T-helper 2 cell treated with Interferon-gamma antibody and Interleukin-4, amounts not matched to agents 5 μg/mL and 100 μg/mL, for 36 hours (primary cell): ENCODE data around the gene ATP5PB.
A peak's percentile ranks its signal among the peaks of the same experiment; 100 is the strongest.

Source experiments
- DNase-seq: peaks from one replicate; pipeline ENCODE4 v3.0.0; 2021; ENCODE audit warnings: low spot score
- H3K27ac Mint-ChIP-seq: one replicate; pipeline ENCODE4 v1.8.0; 2021; ENCODE audit warnings: mild to moderate bottlenecking, mixed read lengths
- H3K27me3 Mint-ChIP-seq: one replicate; pipeline ENCODE4 v1.8.0; 2021; ENCODE audit warnings: low read depth, mixed read lengths
- H3K36me3 Mint-ChIP-seq: one replicate; pipeline ENCODE4 v1.8.0; 2021; ENCODE audit warnings: low read depth, mixed read lengths
- H3K4me1 Mint-ChIP-seq: one replicate; pipeline ENCODE4 v1.8.0; 2021; ENCODE audit warnings: low read depth, mixed read lengths
- H3K4me3 Mint-ChIP-seq: one replicate; pipeline ENCODE4 v1.8.0; 2022; ENCODE audit warnings: mild to moderate bottlenecking, moderate library complexity, mixed read lengths
- H3K9me3 Mint-ChIP-seq: one replicate; pipeline ENCODE4 v1.8.0; 2021; ENCODE audit warnings: mixed read lengths

The ATP5PB gene

DNA sequence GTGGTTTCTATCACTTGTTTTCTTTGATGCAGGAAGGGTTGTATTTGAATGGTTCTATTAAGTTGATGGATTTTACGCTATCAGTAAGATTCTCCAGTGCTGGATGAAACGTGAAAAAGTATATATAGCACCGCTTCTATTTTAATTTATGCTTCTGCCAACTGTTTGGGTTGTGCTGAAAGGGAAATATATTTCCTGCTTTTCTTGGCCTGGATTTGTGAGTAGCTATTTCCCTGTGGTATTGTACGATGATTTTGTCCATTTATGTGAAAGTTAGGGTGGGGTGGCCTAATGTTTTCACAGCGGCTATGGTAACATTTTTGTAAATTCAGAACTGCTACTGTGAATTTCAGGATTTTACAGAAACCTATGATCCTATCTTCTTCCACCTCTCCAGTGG, 24.8 kb downstream of the ATP5PB start:
- Mint-ChIP-seq H3K4me1 (peaks cover 48% of the 10 kb centered on the region), H3K36me3 (peaks cover 27% of the 10 kb centered on the region), H3K27me3 (peaks cover 3% of the 10 kb centered on the region), H3K9me3 (no peaks in the 10 kb centered on the region), H3K4me3 (peak overlapping the region; percentile 80), H3K27ac (peak overlapping the region; percentile 78)
- DNase-seq = no peak

GRCh38 chr1:111474521-111474920, 25.3 kb downstream of the ATP5PB start:
- H3K27me3 Mint-ChIP-seq = peaks cover 5% of the 10 kb centered on the region
- H3K4me3 Mint-ChIP-seq = peak overlapping the region; percentile 80
- H3K9me3 Mint-ChIP-seq = no peaks in the 10 kb centered on the region
- H3K4me1 Mint-ChIP-seq = peaks cover 48% of the 10 kb centered on the region
- no peak for DNase-seq
- peaks cover 27% of the 10 kb centered on the region for H3K36me3 Mint-ChIP-seq
- H3K27ac Mint-ChIP-seq = peak overlapping the region; percentile 78

DNA sequence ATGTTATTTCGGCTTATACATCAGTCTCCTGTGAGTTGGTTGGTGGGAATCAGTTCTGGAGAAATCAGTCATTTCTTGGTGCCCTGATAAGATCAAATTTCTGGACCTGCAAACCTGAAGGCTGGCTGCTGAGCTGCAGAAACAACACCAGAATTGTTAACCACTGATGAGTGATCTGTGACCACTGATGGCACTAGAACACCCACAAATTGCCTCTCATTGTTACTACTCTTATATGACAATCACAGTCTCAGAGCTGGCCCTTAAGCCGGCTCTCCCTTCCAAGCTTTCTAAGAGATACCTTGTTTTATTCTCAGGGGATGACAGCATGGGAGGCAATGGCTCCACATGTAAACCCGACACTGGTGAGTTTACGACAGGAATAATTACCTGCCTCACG, 26.4 kb downstream of the ATP5PB start:
- H3K4me1 Mint-ChIP-seq = peaks cover 50% of the 10 kb centered on the region
- peak overlapping the region; percentile 90 for H3K27ac Mint-ChIP-seq
- H3K36me3 Mint-ChIP-seq = peaks cover 27% of the 10 kb centered on the region
- peaks cover 13% of the 10 kb centered on the region for H3K27me3 Mint-ChIP-seq
- peak; percentile 74 for DNase-seq
- peak overlapping the region; percentile 80 for H3K4me3 Mint-ChIP-seq
- no peaks in the 10 kb centered on the region for H3K9me3 Mint-ChIP-seq

GRCh38 chr1:111476214-111476613, 26.9 kb downstream of the ATP5PB start:
- Mint-ChIP-seq H3K9me3 (no peaks in the 10 kb centered on the region), H3K27me3 (peaks cover 15% of the 10 kb centered on the region), H3K27ac (peak overlapping the region; percentile 90), H3K4me3 (peak overlapping the region; percentile 80), H3K36me3 (peaks cover 27% of the 10 kb centered on the region), H3K4me1 (peaks cover 52% of the 10 kb centered on the region)
- DNase-seq = no peak

DNA sequence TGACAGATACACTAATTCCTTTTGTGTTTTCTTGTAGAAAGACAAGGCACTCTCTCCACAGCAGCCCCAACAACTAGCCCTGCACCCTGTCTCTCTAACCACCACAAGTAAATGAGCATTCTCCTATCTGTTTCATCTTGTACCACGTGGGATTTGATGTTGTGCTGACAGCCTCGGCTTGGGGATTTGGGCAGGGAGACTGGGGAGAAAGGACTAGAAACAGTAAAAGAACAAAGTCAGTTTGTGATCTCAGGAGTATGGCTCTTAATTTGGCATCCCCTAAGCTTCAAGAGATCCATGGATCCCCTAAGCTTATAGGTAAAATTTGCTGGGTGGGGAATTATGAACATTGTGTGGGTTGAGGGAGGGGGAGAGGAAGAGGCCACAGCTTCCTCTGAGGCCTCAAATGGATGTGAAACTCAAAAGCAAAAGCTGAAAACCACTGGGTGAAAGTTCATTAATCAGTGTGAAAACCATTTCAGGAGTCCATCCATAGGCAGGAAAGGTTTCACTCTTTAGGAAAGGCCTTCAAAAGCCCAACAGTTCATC, 27.6 kb downstream of the ATP5PB start:
- DNase-seq = peak; percentile 57
- Mint-ChIP-seq H3K4me1 (peaks cover 53% of the 10 kb centered on the region), H3K4me3 (peak overlapping the region; percentile 80), H3K36me3 (peaks cover 27% of the 10 kb centered on the region), H3K27me3 (peaks cover 17% of the 10 kb centered on the region), H3K27ac (peak overlapping the region; percentile 90), H3K9me3 (no peaks in the 10 kb centered on the region)

GRCh38 chr1:111480674-111481073, 31.4 kb downstream of the ATP5PB start:
- Mint-ChIP-seq H3K4me1 (peaks cover 33% of the 10 kb centered on the region), H3K9me3 (no peaks in the 10 kb centered on the region), H3K27me3 (peaks cover 21% of the 10 kb centered on the region), H3K4me3 (no peak overlapping the region), H3K36me3 (peaks cover 16% of the 10 kb centered on the region), H3K27ac (no peak overlapping the region)
- no peak for DNase-seq

- Mint-ChIP-seq H3K36me3 (peaks cover 14% of the 10 kb centered on the region), H3K4me1 (peaks cover 28% of the 10 kb centered on the region), H3K27ac (no peak overlapping the region), H3K9me3 (no peaks in the 10 kb centered on the region), H3K27me3 (peaks cover 21% of the 10 kb centered on the region), H3K4me3 (no peak overlapping the region)
- DNase-seq = peak; percentile 52
Observed at GRCh38 chr1:111481387-111482221, 32.3 kb downstream of the ATP5PB start.

DNA sequence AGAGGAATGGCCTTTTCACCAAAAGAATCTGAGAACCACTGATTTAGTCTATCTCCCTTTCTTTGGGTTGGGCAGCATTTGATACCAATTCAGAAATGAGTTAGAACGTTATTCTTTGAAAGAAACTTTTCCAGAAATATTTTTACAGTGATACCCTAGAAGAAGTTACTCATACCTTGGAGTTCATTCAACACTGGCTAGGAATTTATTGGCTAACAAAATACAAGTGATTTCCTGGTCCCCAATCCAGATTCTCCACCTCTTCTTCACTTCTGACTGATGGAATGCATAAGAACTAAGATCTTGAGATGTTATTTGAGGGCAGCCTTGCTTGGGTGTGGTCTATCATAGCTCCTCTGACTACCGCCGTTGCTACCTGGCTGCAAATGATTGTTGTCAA, 33.9 kb downstream of the ATP5PB start:
- Mint-ChIP-seq H3K9me3 (no peaks in the 10 kb centered on the region), H3K36me3 (peaks cover 4% of the 10 kb centered on the region), H3K4me1 (peaks cover 13% of the 10 kb centered on the region), H3K27me3 (peaks cover 18% of the 10 kb centered on the region), H3K27ac (no peak overlapping the region), H3K4me3 (no peak overlapping the region)
- DNase-seq = no peak

- no peaks in the 10 kb centered on the region for H3K36me3 Mint-ChIP-seq
- no peak overlapping the region for H3K4me3 Mint-ChIP-seq
- H3K27ac Mint-ChIP-seq = no peak overlapping the region
Observed at GRCh38 chr1:111483876-111484275, 34.6 kb downstream of the ATP5PB start.

DNA sequence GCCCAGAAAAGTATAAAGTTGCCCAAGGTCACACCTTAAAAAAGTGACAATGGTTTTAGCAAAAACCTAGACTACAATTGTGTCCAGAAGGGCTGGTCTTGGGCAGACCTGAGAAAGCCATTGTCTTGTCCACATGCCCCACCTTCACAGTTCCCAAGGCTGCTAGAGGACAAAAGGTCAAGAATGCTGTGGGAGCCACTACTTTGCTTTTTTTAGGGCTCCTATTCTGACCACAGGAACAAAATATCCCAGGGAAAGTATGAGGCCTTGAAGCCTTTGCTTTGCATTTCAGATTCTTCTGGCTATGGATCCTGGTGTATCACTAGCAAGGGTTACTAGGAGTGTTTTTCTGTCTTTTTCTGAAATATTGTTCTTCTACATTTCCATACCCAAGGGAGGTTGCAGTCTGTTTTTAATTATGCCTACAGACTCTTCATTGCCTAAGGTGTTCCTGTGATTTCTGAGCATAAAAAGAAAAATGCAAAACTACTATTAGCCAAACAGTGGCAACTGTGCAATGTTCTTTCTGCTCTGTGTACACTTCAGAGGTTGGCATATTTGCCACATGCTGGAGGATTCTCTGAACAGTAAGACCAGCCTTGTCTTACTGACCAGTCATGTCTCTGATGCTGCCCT, 35.2 kb downstream of the ATP5PB start:
- Mint-ChIP-seq H3K27ac (no peak overlapping the region), H3K4me3 (no peak overlapping the region), H3K9me3 (no peaks in the 10 kb centered on the region), H3K36me3 (no peaks in the 10 kb centered on the region), H3K27me3 (peaks cover 16% of the 10 kb centered on the region), H3K4me1 (peaks cover 8% of the 10 kb centered on the region)
- DNase-seq = no peak

More at GRCh38 chr1:111483876-111484275, 34.6 kb downstream of the ATP5PB start:
- no peak for DNase-seq
- H3K9me3 Mint-ChIP-seq = no peaks in the 10 kb centered on the region
- H3K4me1 Mint-ChIP-seq = peaks cover 8% of the 10 kb centered on the region
- peaks cover 18% of the 10 kb centered on the region for H3K27me3 Mint-ChIP-seq

DNA sequence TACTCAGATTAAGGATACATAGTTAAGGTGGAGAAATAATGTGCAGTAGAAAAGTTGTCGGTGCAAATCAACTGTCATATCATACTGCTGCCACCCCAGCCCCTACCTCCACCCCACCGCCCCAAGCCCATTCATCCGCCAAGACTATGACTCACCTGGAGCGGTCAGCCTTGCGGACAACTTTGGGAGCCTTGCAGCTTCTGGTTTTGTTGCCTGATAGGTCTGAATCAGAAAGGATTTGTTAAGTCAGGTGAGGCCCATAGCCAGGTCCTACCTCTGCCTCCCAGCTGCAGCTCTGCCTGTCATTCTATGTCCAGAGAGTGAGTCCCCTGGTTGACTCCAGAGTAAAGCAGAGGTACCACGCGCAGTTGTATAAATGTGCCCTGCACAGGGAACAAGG, 37.2 kb downstream of the ATP5PB start:
- no peak for DNase-seq
- H3K36me3 Mint-ChIP-seq = no peaks in the 10 kb centered on the region
- H3K27me3 Mint-ChIP-seq = peaks cover 6% of the 10 kb centered on the region
- H3K4me1 Mint-ChIP-seq = peaks cover 4% of the 10 kb centered on the region
- no peak overlapping the region for H3K27ac Mint-ChIP-seq
- no peak overlapping the region for H3K4me3 Mint-ChIP-seq
- H3K9me3 Mint-ChIP-seq = no peaks in the 10 kb centered on the region

- Mint-ChIP-seq H3K27ac (no peak overlapping the region), H3K4me1 (peaks cover 4% of the 10 kb centered on the region), H3K4me3 (no peak overlapping the region), H3K9me3 (no peaks in the 10 kb centered on the region), H3K27me3 (peaks cover 4% of the 10 kb centered on the region), H3K36me3 (no peaks in the 10 kb centered on the region)
- DNase-seq = no peak
Observed at GRCh38 chr1:111487133-111487532, 37.9 kb downstream of the ATP5PB start.

- no peaks in the 10 kb centered on the region for H3K4me1 Mint-ChIP-seq
- no peak for DNase-seq
- H3K9me3 Mint-ChIP-seq = no peaks in the 10 kb centered on the region
- peaks cover 3% of the 10 kb centered on the region for H3K27me3 Mint-ChIP-seq
- H3K4me3 Mint-ChIP-seq = no peak overlapping the region
- no peaks in the 10 kb centered on the region for H3K36me3 Mint-ChIP-seq
- no peak overlapping the region for H3K27ac Mint-ChIP-seq
Observed at GRCh38 chr1:111488669-111489068, 39.4 kb downstream of the ATP5PB start.

- no peaks in the 10 kb centered on the region for H3K4me1 Mint-ChIP-seq
- DNase-seq = no peak
- no peaks in the 10 kb centered on the region for H3K36me3 Mint-ChIP-seq
- peaks cover 5% of the 10 kb centered on the region for H3K9me3 Mint-ChIP-seq
- H3K27ac Mint-ChIP-seq = no peak overlapping the region
- no peaks in the 10 kb centered on the region for H3K27me3 Mint-ChIP-seq
- H3K4me3 Mint-ChIP-seq = no peak overlapping the region
Observed at GRCh38 chr1:111489604-111490003, 40.3 kb downstream of the ATP5PB start.
